GM19351 (cell line): Measurements from ENCODE around the gene TP73.
"Not testable (repeated sequence)": the region's sequence is repeated elsewhere in the genome, so short reads cannot be mapped to it uniquely, and the experiment has no call there.

Experiments
- ATAC-seq: cut with Tn5 transposase; IDR thresholded peaks from one replicate; pipeline ENCODE4 v1.9.1; 2021; ENCODE audit warnings: mild to moderate bottlenecking, moderate library complexity; ENCODE audit not compliant: unreplicated experiment

Gene TP73

DNA sequence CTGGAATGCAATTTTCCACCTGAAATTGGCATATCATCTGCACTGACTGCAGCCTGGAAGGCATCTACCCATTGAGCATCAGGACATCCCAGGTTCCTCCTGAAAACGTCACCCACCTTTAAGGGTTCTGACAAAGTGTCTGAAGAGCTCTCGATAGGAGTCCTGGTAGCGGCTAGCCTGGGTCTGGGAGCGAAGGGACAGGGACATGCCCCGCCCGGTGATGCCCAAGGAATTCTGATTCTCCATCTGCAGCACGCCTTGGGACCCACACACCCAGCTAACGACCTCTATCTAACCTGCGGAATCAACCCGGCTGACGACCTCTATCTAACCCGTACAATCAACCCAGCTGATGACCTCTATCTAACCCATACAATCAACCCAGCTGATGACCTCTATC, 86.6 kb downstream of the TP73 start:
- no peak for ATAC-seq

DNA sequence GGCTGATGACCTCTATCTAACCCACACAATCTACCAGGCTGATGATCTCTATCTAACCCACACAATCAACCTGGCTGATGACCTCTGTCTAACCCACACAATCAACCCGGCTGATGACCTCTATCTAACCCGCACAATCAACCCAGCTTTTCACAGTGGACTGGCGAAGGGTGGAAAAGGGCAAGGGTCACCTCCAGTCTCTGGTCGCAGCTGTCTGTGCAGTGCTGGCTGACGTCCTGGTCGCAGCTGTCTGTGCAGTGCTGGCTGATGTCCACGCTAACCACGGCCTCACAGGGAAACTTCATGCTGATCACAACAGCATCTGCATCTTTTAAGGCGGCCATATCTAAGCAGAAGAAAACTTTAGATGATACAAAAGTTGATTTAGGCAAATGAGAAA, 87.7 kb downstream of the TP73 start:
- ATAC-seq: no peak

DNA sequence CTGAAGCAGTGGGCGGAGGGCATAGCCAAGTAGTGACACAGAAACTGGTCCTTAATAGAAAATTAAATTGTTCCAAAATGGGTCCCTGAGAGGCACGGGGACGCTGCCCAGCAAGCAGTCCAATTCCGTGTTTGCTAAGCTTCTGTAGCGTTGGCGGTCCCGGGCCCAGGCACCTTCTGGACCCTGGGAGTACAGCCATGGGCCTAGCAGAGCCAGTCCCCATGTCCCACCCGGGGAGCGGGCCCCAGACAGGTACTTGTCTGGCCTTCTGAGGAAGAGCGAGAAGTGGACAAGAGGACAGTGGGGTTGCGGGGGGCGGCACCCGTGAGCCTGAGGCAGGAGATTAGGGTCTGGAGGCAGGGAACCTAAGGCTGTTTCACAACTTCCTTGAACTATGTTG, 88.4 kb downstream of the TP73 start:
- ATAC-seq: no peak

DNA sequence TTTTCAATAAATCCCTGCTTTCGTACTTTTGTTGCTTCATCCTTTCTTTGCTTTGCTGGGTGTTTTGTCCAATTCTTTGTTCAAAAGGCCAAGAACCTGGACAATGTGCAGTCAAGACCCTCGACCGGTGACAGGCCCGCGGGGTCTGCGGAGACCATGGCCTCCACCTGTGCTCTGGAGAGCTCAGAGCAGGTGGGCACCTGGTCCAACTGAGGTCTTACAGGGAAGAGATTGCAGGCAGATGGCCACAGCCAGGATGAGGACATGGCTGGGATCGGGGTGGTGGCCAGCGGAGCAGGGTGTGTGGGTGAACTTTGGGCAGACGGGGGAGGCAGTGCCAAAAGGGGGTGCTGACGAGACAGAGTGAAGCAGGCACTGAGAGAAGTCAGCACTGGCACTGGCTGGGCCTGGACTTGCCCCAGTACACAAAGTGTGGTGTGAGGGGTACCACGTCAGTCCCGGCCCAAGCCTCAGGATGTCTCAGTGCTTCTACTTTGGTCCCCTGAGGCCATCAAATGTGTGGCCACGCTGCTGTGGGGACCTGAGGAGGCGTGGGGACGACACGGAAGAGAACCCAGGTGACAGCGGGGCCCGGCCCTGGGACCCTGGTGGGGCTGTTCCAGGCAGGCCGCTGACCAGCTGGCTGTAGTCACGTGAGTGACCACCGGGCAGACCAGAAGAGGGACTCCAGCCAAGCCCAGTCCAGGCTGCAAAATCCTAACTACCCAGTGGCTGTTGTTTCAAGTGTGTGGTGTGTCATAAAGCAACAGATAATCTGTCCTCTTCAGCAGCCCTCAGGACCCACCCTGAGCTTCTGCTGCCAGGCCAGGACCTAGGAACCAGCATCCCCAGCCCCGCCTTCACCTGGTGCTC, 89.5 kb downstream of the TP73 start:
- no peak for ATAC-seq

DNA sequence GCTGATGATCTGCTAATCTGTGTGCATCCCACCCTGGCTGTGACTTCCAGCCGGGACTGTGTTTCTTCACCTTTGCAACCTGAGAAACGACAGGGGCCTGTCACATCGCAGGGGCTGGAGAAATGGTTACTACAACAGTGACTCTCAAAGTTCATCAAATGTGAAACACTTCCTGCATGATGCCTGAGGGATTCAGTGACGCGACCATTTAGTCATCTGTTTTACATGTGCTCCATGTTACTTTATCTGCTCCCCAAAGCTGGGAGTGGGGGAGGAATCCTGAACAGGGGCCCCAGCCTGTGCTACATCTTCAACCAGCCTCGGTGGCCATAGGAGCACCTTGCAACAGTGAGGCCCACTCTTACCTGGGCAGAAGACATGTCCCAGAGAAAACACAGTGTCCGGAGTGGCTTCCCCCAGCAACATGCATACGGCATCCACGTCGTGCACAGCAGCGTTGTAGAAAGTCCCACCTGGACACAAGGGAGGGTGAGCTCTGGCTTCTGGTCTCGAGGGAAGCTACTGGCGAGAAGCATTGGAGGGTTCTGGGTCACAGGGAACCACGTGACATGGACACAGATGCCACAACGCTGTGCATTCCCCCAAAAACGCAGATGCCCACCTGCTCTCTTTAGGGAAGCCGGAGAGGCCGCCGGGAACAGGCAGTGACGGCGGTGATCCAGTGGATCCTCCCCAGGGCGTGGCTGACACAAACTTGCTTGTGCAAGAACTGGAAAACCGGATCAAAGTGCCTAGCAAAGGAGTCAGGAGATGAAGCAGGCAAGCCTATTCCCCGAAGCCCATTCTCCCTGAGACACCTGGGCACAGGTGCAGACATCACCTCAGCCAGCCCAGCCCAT, 90.4 kb downstream of the TP73 start:
- no peak for ATAC-seq

DNA sequence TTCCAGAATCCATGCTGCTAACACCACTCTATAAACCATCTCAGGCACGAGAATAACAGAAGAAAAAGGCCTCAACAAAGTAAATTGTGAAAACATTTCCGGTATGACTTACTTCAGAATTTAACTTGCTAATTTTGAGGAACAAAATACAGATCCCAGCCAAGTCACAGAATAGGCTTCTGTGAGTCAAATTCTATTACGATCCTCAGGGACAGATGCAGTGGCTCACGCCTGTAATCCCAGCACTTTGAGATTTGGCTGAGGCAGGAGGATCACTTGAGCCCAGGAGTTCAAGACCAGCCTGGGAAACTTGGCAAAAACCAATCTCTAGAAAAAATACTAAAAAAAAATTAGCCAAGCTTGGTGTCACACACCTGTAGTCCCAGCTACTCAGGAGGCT, 91.1 kb downstream of the TP73 start:
- ATAC-seq: no peak

DNA sequence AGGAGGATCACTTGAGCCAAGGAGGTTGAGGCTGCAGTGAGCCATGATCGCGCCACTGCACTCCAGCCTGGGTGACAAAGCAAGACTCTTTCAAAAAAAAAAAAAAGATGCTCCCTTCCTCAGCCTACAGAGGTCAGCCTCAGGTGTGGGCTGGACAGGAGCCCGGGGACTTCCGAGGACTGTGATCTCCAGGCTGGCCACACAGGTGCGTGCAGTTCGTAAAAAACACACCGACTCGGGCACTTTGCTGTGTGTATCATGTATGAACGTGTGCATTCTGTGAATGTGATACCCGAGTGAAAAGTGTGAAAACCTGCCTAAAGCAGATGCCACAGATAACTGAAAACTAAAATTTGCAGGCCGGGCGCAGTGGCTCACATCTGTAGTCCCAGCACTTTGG, 91.5 kb downstream of the TP73 start:
- ATAC-seq: no peak

DNA sequence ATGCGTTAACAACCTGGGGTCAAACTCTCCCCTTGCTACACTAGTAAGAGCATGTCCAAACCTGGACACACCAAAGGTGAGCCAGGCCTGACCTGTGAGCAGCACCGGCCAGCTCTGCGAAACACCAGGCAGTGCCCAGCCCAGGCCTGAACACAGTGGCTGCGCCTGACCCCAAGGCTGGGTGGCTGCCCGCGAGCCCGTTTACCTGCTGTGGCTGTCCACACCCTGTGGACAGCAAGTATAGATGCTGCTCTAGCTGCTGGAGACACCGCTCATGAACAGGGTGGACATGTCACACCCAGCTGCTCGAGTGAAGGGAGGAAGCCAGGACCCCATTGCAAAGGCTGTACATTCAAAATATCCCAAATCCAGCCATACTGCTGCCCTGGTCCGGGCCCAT, 92.3 kb downstream of the TP73 start:
- no peak for ATAC-seq

DNA sequence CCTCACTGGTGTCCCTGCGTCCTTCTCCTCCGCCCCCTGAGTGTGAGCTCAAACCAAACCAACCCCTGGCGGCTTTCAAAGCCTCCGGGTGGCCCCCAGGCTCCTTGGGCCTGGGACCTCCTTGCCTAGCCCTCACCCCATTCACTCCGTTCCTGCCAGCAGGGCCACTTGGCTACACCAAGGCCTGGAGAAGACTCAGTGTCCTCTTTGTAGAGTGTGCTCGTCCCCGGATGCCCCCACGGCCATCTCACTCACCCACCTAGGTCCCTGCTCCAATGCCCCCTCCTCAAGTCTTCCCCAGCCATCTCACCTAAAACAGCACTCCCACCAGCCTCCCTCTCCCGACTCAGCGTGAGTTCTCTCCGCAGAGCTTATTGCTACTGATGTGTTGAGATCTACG, 92.8 kb downstream of the TP73 start:
- ATAC-seq: no peak

DNA sequence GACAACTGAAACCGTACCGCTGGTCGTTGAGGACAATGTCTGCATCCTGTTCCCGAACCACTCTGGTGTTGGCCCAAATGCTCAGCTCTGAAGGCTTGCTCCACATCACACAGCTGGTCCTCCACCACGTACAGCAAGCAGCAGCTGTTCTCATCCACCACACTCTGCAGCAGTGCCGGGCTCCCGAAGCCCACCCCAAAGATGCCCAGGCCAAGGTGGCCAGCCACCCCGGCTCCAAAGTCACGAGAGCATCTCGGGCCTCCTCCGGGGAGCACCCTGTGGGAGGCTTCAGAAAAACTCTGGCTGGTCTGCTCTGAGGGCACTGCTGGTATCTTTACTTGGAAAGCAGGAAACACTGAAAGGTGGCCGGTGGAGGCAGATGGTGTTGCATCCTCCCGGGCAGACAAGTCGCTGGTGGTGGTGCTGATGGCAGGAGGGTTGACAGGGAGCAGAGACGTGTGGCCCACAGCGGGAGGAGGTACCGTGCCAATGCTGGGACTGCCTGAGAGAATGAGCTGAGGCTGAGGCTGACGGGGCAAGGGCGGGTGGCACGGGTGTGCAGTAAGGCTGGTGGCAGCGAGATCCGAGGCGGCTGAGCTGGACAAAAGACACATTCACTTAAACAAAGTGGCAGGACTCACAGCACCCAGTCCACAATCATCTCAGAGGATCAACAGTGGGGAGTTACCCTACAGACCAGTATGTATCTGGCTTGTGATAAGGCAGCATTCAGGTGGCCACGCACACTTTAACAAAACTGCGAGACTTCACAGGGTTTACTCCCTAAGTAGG, 93.5 kb downstream of the TP73 start:
- no peak for ATAC-seq

DNA sequence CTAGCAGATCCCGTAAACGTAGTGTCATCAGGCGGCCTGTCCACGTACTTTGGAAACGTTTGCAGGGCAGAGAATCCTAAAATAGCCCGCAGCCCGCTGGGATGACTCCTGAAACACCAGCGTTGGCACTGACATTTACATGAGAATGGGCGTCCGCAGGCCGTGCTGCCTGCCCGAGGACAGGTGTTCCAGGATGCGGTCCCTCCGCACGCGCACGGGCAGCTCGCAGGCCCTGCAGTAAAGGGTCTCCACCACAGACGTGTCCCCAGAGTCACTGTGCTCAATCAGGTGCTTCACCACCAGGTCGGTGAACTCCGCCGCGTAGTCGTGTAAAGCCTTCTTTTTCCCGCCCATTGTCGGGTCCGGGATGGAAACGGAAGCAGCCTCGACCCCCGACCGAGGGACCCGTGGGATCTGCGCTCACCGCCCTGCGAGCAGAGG, 94.1 kb downstream of the TP73 start:
- peak; percentile 2 for ATAC-seq

DNA sequence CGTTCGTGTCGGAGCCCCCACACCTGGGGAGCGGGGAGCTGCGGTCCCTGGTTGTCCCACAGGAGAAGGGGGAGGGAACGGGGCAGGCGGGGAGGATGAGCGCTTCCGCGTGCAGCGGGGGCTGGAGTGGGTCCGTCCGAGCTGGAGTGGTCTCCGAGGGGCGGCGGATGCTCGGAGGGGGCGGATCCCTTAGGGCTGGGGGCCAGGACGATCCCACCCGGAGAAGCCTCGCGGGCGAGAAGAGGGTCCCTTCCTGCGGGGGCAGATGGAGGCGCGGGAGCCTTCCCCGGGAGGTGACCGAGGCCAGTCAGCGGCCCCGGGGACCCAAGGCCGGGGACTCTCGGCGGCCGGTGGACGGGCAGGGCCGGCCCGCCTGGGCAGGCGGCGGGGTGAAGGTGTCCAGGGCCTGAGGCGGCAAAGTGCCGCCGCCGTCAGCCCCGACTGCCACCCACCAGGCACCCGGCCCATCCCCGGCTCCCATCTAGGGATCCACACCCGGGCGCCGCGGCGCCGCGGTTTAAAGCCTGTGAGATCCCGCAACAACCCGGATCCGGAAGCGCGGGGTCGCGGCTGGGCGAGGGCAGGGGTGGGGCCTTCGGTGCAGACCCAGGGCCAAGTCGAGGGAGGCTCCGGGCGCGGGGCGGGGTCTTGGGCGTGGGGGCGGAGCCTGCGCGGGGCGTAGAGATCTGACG, 94.7 kb downstream of the TP73 start:
- ATAC-seq: peak; percentile 94

DNA sequence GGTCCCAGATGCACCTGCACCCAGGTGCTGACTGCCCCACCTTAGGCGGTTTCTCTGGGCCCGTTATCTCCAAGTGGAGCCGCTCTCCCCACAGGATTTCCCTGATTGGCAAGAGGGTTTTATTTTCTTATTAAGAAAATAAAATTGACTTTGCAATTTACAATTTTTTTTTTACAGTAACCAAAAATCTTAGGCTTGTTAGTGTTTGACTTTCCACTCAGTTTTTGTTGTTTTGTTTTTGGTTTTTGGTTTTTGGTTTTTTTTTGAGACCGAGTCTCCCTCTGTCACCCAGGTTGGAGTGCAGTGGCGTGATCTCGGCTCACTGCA, 95.2 kb downstream of the TP73 start:
- no peak for ATAC-seq

DNA sequence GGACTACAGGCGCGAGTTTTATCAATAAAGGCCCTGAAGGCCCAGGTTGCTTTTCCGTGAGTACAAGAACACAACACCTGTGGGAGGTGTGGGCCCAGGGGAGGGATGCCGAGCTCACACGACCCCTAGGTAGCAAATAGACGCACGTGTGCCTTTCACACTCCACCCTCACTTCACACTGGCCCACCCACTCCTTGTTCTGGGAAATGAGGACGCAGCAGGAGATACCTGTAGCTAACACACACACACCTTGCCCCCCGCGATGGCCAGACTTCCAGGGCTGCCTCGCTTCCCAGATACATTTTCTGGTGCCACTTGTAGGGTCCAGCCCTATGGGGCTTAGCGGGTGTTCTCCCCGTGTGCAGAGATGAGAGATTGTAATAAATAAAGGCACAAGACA, 95.6 kb downstream of the TP73 start:
- ATAC-seq: no peak

DNA sequence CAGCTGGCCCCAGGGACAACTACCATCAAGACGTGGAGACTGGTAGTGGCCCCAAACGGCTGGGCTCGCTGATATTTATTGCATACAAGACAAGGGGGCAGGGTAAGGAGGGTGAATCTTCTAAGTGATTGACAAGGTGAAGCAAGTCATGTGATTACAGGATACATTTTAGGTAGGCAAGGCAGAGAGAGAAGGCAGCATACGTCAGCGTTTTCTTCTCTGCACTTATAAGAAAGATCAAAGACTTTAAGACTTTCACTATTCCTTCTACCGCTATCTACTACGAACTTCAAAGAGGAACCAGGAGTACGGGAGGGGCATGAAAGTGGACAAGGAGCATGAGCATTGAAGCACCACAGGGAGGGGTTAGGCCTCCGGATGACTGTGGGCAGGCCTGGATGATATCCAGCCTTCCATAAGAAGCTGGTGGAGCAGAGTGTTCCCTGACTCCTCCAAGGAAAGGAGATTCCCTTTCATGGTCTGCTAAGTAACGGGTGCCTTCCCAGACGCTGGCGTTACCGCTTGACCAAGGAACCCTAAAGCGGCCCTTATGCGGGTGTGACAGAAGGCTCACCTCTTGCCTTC, 96.1 kb downstream of the TP73 start:
- ATAC-seq: not testable (repeated sequence)

DNA sequence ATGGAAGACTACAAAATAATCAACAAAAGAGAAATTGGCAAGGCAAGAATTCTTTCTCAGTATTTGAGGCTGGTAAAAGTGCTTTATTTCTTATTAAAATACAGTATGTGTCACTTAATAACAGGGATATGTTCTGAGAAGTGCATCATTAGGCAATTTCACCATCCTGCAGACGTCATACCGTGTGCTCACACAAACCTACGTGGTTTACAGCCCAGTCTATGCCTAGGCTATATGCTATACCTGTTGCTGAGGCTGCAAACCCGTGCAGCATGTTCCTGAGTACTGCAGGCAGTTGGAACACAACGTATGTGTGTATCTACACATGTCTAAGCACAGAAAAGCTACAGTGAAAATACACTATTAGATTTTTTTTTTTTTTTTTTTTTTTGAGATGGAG, 97.2 kb downstream of the TP73 start:
- ATAC-seq: no peak

DNA sequence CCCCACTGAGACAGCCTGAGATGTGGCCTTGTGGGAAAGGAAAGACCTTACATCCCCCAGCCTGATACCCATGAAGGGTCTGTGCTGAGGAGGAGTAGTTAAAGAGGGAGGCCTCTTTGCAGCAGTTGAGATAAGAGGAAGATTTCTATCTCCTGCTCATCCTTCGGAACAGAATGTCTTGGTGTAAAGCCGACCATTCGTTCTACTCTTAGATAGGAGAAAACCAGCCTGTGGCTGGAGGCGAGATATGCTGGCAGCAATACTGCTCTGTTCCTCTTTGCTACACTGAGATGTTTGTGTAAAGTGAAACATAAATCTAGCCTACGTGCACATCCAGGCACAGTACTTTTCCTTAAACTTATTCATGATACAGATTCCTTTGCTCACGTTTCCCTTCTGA, 98.4 kb downstream of the TP73 start:
- no peak for ATAC-seq

DNA sequence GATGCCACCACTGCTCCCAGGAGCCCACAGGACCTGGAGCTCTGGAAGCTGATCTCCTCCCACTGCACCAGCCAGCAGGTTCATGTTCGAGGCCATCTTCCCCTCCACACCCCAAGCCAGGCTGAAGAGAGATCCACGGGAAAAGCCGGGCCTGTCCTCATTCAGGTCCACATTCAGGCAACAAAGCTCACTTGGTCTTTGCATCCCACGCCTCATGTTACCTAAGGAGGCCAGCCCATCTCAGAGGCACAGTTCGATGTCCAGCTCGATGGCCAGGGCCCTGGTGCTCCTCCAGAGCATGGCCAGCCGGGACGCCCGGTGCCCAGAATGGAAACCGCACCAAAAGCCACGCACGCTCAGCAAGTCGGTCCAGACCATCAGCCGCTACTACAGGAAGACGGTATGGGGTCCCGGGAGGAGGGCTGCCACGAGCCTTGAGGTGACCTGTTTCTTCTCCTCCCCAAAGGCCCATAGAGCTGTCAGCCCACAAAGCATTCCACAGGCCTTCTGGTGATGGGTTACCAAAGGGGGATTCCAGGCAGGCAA, 100.2 kb downstream of the TP73 start, which contains the start of gene CCDC27:
Gene CCDC27 (plus strand): TSS at position 51 of the 546 bp plus-strand sequence. CDS start 32 bp downstream, at position 83.
- ATAC-seq: no peak

DNA sequence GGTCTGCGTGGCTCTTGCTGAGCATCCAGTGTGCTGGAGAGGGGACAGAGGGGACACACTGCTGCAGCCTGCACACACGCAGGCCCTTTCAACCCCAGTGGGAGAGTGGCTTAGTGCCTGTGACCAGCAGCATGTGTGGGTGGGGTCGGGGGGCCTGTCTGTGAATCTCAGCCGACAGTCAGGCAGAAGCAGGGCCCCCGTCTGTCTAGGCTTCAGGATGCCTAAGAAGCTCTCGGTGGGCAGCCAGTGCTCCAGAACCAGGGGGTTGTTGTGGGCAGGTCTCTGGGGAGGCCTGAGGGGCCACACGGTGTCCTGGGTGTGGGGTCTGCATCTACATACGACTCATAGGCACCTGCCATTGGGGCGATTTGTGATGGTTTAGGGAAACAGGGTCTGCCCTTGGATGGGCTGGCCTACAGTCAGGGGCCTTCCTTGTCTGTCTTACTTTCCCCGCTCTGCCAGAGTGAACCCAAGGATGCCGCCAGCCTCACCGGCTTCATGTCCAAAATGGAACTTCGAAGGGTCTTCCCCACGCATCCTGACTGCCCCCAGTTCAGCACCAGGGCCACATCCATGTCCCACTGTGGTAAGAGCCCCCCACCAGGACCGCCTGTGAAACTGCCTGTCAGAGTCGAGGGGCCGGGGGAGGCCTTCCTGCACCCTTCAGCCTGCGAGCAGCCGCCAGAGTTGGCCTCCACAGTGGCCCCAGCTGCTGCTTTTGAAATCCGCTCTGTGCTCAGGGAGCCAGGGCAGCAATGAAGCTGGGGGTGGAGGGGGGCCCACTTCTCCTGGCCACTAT, 101.5 kb downstream of the TP73 start:
- no peak for ATAC-seq
